HepG2 (cell line): ENCODE measurements around the gene CTNND2. TPM values are rescaled to one million over a fixed set of nuclear protein-coding genes. Genes with fewer than 3 reads are reported as not detected.
A peak's percentile ranks its signal among the peaks of the same experiment; 100 is the strongest.

ENCODE experiments used
- AHR ChIP-seq: IDR thresholded peaks from 2 replicates; pipeline ENCODE4 v1.6.1; 2018; ENCODE audit warnings: missing genetic modification reagents, missing compliant biosample characterization
- FOXK2 ChIP-seq: fragments of 450-650 bp; IDR thresholded peaks from 2 replicates; pipeline ENCODE4 v1.6.1; 2016
- FOXO1 ChIP-seq: sonication (generic); formaldehyde crosslinking; IDR thresholded peaks from 2 replicates; pipeline ENCODE4 v1.4.0; 2020; ENCODE audit warnings: missing genetic modification reagents
- HCFC1 ChIP-seq: fragments of 150-350 bp; IDR thresholded peaks from 2 replicates; pipeline ENCODE4 v1.6.1; 2014; ENCODE audit warnings: low read depth, low read length
- HHEX ChIP-seq: IDR thresholded peaks from 2 replicates; pipeline ENCODE4 v1.6.1; 2016; ENCODE audit warnings: control low read depth
- KDM2A ChIP-seq: sonication (generic); formaldehyde crosslinking; IDR thresholded peaks from 2 replicates; pipeline ENCODE4 v1.4.0; 2020; ENCODE audit warnings: low read depth, missing genetic modification reagents, borderline replicate concordance
- NKX3-1 ChIP-seq: sonication (generic); formaldehyde crosslinking; IDR thresholded peaks from 2 replicates; pipeline ENCODE4 v1.5.0; 2020; ENCODE audit warnings: missing genetic modification reagents
- PBX2 ChIP-seq: IDR thresholded peaks from 2 replicates; pipeline ENCODE4 v1.6.1; 2016; ENCODE audit warnings: control low read depth
- PBX3 ChIP-seq: sonication (generic); formaldehyde crosslinking; IDR thresholded peaks from 2 replicates; pipeline ENCODE4 v1.8.1; 2023; ENCODE audit warnings: missing genetic modification reagents, inconsistent platforms, borderline replicate concordance
- PHB2 ChIP-seq: fragments of 450-650 bp; IDR thresholded peaks from 2 replicates; pipeline ENCODE4 v1.6.1; 2018; ENCODE audit not compliant: partially characterized antibody
- REST ChIP-seq, 2 experiments: IDR thresholded peaks; 2 replicates each; pipeline ENCODE4 v1.6.1; 2011 to 2012; ENCODE audit warnings: low read length in 2 of 2, borderline replicate concordance in 1 of 2, low read depth in 1 of 2, mild to moderate bottlenecking in 1 of 2, moderate library complexity in 1 of 2
- TBL1XR1 ChIP-seq: fragments of 150-350 bp; IDR thresholded peaks from 2 replicates; pipeline ENCODE4 v1.6.1; 2014; ENCODE audit warnings: borderline replicate concordance, low read length; ENCODE audit not compliant: partially characterized antibody
- TBX2 ChIP-seq: sonication (generic); formaldehyde crosslinking; IDR thresholded peaks from 2 replicates; pipeline ENCODE4 v1.5.0; 2020; ENCODE audit warnings: missing genetic modification reagents, mild to moderate bottlenecking, borderline replicate concordance
- U2AF1 ChIP-seq: fragments of 200-400 bp; formaldehyde crosslinking; optimal IDR thresholded peaks from 2 replicates; pipeline ENCODE3; 2017; ENCODE audit warnings: mild to moderate bottlenecking, low read depth, low read length
- ZNF513 ChIP-seq: sonication (generic); formaldehyde crosslinking; conservative IDR thresholded peaks from 2 replicates; pipeline ENCODE4 v1.5.0; 2020; ENCODE audit warnings: missing genetic modification reagents
- ZNF704 ChIP-seq: sonication (generic); formaldehyde crosslinking; IDR thresholded peaks from 2 replicates; pipeline ENCODE4 v1.8.1; 2023; ENCODE audit warnings: mild to moderate bottlenecking, inconsistent platforms, moderate library complexity, missing genetic modification reagents, borderline replicate concordance
- ZNF83 ChIP-seq: sonication (generic); formaldehyde crosslinking; IDR thresholded peaks from 2 replicates; pipeline ENCODE4 v1.4.0; 2020; ENCODE audit warnings: missing genetic modification reagents, mild to moderate bottlenecking, borderline replicate concordance
- polyA plus RNA-seq, 8 experiments: library from polyadenylated mRNA; depleted of rRNA in 3 of 8; stranded (reverse) in 7 of 8; unstranded in 1 of 8; fragments of >200 nt; fragmentation: Illumina TruSeq in 4 of 8; extraction: Trizol in 4 of 8; gene quantifications; 2 replicates each; pipeline versions ENCODE4 v1.2.1 to v1.2.3, GENCODE V29; 2011 to 2016; ENCODE audit warnings: low read depth in 4 of 8, missing spikeins in 1 of 8, mixed read lengths in 1 of 8; ENCODE audit not compliant: insufficient read depth in 1 of 8
- total RNA-seq, 5 experiments: library from RNA; depleted of rRNA; stranded (reverse); fragments of >200 nt; fragmentation: Illumina TruSeq; extraction: Trizol; gene quantifications; 2 replicates each; pipeline ENCODE4 v1.2.3, GENCODE V29; 2016; ENCODE audit warnings: low read depth in 1 of 5
- TF ChIP-seq, protein P1 (sequence below): sonication (generic); formaldehyde crosslinking; IDR thresholded peaks from 2 replicates; pipeline ENCODE4 v1.5.0; 2020; ENCODE audit warnings: missing genetic modification reagents
- TF ChIP-seq, protein P2 (sequence below): sonication (generic); formaldehyde crosslinking; IDR thresholded peaks from 2 replicates; pipeline ENCODE4 v1.5.1; 2020; ENCODE audit warnings: missing genetic modification reagents, mild to moderate bottlenecking, borderline replicate concordance

The CTNND2 gene
- total and polyA plus RNA-seq, 2 of the 13 experiments (the other 11 are each of a cell fraction or from before 2014, with no cell fraction given): not detected

DNA sequence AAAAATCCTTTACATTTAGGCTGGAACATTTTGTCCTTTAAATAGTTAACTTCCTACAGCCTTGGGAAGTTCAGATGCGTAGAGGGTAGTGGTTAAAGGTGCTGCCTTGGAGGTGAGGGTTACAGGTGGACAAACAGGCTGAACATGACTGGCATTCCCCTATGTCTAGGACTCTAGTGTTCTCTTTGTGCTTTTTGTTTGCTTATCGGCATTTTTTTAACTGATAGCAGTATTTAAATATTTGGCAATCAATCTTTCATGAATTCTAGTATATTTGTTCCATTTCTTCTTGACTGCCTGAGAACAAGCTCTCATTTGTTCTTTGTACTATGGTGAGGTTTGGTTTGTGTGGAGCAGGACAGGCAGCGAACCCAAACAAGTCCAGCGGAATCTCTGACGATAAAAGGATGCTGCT lies 307.6 kb downstream of the CTNND2 start (continued):
- TF ChIP-seq, protein P1, sequence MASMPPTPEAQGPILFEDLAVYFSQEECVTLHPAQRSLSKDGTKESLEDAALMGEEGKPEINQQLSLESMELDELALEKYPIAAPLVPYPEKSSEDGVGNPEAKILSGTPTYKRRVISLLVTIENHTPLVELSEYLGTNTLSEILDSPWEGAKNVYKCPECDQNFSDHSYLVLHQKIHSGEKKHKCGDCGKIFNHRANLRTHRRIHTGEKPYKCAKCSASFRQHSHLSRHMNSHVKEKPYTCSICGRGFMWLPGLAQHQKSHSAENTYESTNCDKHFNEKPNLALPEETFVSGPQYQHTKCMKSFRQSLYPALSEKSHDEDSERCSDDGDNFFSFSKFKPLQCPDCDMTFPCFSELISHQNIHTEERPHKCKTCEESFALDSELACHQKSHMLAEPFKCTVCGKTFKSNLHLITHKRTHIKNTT (CRISPR knock-in tag): no peak
- TF ChIP-seq FOXO1 (CRISPR knock-in tag) (peak; percentile 84; the same call in 1 of the 2 replicates), PBX2 (CRISPR knock-in tag) (no peak), REST (IDR thresholded peaks at IDR 0.05; ENCODE audit: borderline replicate concordance in 1 of 2, low read depth in 1 of 2, low read length in 2 of 2) (no peak), PBX3 (CRISPR knock-in tag) (no peak), FOXK2 (no peak), NKX3-1 (no peak), TBL1XR1 (peak; percentile 38), PHB2 (no peak), U2AF1 (no peak), ZNF704 (CRISPR knock-in tag) (no peak), ZNF83 (no peak), HHEX (CRISPR knock-in tag) (peak; percentile 58), ZNF513 (no peak), HCFC1 (no peak), KDM2A (CRISPR knock-in tag) (no peak), TBX2 (CRISPR knock-in tag) (peak; percentile 77), AHR (no peak)
- TF ChIP-seq, protein P2, sequence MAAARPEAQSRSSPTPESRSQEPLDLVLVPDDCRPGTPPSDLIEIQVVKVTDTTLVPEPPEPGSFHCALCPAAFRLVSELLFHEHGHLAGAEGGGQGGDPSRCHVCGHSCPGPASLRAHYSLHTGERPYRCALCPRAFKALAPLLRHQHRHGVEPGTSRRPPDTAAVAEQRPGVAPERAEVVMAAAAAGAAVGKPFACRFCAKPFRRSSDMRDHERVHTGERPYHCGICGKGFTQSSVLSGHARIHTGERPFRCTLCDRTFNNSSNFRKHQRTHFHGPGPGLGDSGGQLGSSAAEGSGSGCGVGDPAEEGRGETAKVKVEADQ (CRISPR knock-in tag): 0 out of 2 replicates have a peak, but pooled peaks have one; percentile 41
